TTC549 (cell line): Measurements from ENCODE around the gene TMEM167B.

Experiments used
- FAIRE-seq: peaks from 2 replicates; lab custom pipeline; 2012; peaks lifted over from hg19 to GRCh38; lab: Jason Lieb, UNC

The TMEM167B gene

GRCh38 chr1:109083501-109083900 lies 7.1 kb upstream of the TMEM167B start:
- FAIRE-seq: no peak

- no peak for FAIRE-seq
Observed at GRCh38 chr1:109083923-109084322, 6.6 kb upstream of the TMEM167B start.

GRCh38 chr1:109084563-109085517 lies 5.7 kb upstream of the TMEM167B start:
- no peak for FAIRE-seq

GRCh38 chr1:109089242-109090015 lies 1.1 kb upstream of the TMEM167B start:
- FAIRE-seq: no peak

- no peak for FAIRE-seq
Observed at GRCh38 chr1:109091078-109091838, 694 bp downstream of the TMEM167B start.

- FAIRE-seq: no peak
Observed at GRCh38 chr1:109091839-109092193, 1.3 kb downstream of the TMEM167B start.

GRCh38 chr1:109094377-109094803 lies 3.8 kb downstream of the TMEM167B start:
- no peak for FAIRE-seq

- no peak for FAIRE-seq
Observed at GRCh38 chr1:109094871-109095270, 4.3 kb downstream of the TMEM167B start.

GRCh38 chr1:109095631-109096030 lies 5.1 kb downstream of the TMEM167B start:
- FAIRE-seq: no peak

- no peak for FAIRE-seq
Observed at GRCh38 chr1:109096120-109096519, 5.6 kb downstream of the TMEM167B start.

GRCh38 chr1:109099938-109100773 lies 9.6 kb downstream of the TMEM167B start:
- peak; percentile 82 for FAIRE-seq

- no peak for FAIRE-seq
Observed at GRCh38 chr1:109104364-109105151, 14.0 kb downstream of the TMEM167B start.

GRCh38 chr1:109105881-109106280 lies 15.3 kb downstream of the TMEM167B start:
- FAIRE-seq: no peak

- no peak for FAIRE-seq
Observed at GRCh38 chr1:109107785-109108184, 17.2 kb downstream of the TMEM167B start.

- FAIRE-seq: no peak
Observed at GRCh38 chr1:109109906-109110305, 19.3 kb downstream of the TMEM167B start.

- FAIRE-seq: no peak
Observed at GRCh38 chr1:109111386-109112055, 21.0 kb downstream of the TMEM167B start.

- no peak for FAIRE-seq
Observed at GRCh38 chr1:109112056-109112651, 21.6 kb downstream of the TMEM167B start.

GRCh38 chr1:109112652-109113285 lies 22.2 kb downstream of the TMEM167B start:
- no peak for FAIRE-seq
